Activated T-cell treated with anti-CD3 and anti-CD28 coated beads, Interleukin-2, amount 50 U/mL, for 1 hour (primary cell): ENCODE results near the gene RGS14.
"Not testable (repeated sequence)": the region's sequence is repeated elsewhere in the genome, so short reads cannot be mapped to it uniquely, and the experiment has no call there.

Experiments
- DNase-seq: peaks from one replicate; pipeline ENCODE4 v3.0.0-alpha.2; 2020

The RGS14 gene

GRCh38 chr5:177405312-177405711 lies 47.6 kb downstream of the RGS14 start:
- no peak for DNase-seq

GRCh38 chr5:177405805-177406204 lies 48.1 kb downstream of the RGS14 start:
- DNase-seq = no peak

- no peak for DNase-seq
Observed at GRCh38 chr5:177409043-177409801, 51.5 kb downstream of the RGS14 start, which contains the start of gene F12. TSS of gene F12 (minus strand) at chr5:177409564. CDS start at chr5:177409527, 37 bp downstream.

GRCh38 chr5:177410575-177410974 lies 52.9 kb downstream of the RGS14 start:
- no peak for DNase-seq

GRCh38 chr5:177412603-177413233 lies 55.0 kb downstream of the RGS14 start:
- DNase-seq = no peak

GRCh38 chr5:177414481-177414880 lies 56.8 kb downstream of the RGS14 start:
- DNase-seq = no peak

GRCh38 chr5:177417081-177417480 lies 59.4 kb downstream of the RGS14 start:
- DNase-seq = not testable (repeated sequence)

GRCh38 chr5:177419046-177419445 lies 61.3 kb downstream of the RGS14 start:
- DNase-seq = no peak

GRCh38 chr5:177420472-177420871 lies 62.7 kb downstream of the RGS14 start:
- not testable (repeated sequence) for DNase-seq

GRCh38 chr5:177421062-177421798 lies 63.5 kb downstream of the RGS14 start:
- no peak for DNase-seq
